Gastroesophageal sphincter (tissue), 3 donors: ENCODE data around the gene ZFHX3.

Source experiments
- CTCF ChIP-seq, 4 experiments: fragments of 200-600 bp in 2 of 4; fragments of 450-650 bp in 2 of 4; sonication (generic) in 1 of 4; IDR thresholded peaks; one replicate each; pipeline ENCODE4 v1.5.1; 2017 to 2019; ENCODE audit warnings: antibody characterized with exemption in 4 of 4, mild to moderate bottlenecking in 2 of 4, moderate library complexity in 2 of 4
- POLR2A ChIP-seq, 2 donors: fragments of 450-650 bp; IDR thresholded peaks; one replicate each; pipeline ENCODE4 v1.6.1; 2017; ENCODE audit warnings: antibody characterized with exemption in 2 of 2, mild to moderate bottlenecking in 2 of 2, moderate library complexity in 1 of 2
- POLR2AphosphoS5 ChIP-seq: sonication (generic); formaldehyde crosslinking; IDR thresholded peaks from one replicate; pipeline ENCODE4 v1.6.1; 2017; ENCODE audit warnings: antibody characterized with exemption

- no peak for TF ChIP-seq CTCF (IDR thresholded peaks at IDR 0.05)
- TF ChIP-seq POLR2AphosphoS5: no peak
- no peak for TF ChIP-seq POLR2A (IDR thresholded peaks at IDR 0.05)
Observed at GRCh38 chr16:73046849-73047214, 1.1 kb downstream of the ZFHX3 start.
